Measurements from ENCODE around the gene MLPH.

DNA sequence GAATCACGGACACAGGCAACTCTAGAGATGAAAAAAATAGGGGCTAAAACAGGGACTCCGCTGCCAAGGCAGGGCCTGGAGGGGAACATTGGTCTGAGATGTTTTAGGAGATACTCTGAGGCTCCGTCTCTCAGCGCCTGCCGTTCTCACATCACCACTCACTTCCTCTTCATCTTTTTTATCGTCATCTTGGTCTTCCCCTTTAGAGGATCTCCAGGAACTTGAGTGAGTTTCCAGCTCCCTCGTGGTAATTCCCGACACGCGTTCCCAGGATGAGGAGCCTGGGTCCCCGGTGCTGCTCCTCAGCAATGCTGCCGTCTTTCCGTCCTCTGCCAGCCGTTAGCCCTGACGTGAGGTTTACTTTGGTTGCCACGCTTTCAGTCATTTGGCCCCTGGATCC, 16.1 kb downstream of the MLPH start:
- TF ChIP-seq, protein P1, sequence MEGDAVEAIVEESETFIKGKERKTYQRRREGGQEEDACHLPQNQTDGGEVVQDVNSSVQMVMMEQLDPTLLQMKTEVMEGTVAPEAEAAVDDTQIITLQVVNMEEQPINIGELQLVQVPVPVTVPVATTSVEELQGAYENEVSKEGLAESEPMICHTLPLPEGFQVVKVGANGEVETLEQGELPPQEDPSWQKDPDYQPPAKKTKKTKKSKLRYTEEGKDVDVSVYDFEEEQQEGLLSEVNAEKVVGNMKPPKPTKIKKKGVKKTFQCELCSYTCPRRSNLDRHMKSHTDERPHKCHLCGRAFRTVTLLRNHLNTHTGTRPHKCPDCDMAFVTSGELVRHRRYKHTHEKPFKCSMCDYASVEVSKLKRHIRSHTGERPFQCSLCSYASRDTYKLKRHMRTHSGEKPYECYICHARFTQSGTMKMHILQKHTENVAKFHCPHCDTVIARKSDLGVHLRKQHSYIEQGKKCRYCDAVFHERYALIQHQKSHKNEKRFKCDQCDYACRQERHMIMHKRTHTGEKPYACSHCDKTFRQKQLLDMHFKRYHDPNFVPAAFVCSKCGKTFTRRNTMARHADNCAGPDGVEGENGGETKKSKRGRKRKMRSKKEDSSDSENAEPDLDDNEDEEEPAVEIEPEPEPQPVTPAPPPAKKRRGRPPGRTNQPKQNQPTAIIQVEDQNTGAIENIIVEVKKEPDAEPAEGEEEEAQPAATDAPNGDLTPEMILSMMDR (conservative IDR thresholded peaks at IDR 0.05), result no peak
- no peak for TF ChIP-seq EZH2 (IDR thresholded peaks at IDR 0.05; ENCODE audit: low read depth)

Measured in PC-9 (cell line).